ENCODE results near the gene MCAM. TPM values are rescaled to one million over a fixed set of nuclear protein-coding genes. Genes with fewer than 3 reads are reported as not detected.
A peak's percentile ranks its signal among the peaks of the same experiment; 100 is the strongest.

The MCAM gene
- total RNA-seq, 1 donor from 2014 or later, result 23.3 TPM

- peak overlapping the region; percentile 48 for H3K4me3 ChIP-seq
- H3K79me2 ChIP-seq (ENCODE audit: low read depth), result no peaks in the 10 kb centered on the region
- H3K9me3 ChIP-seq (ENCODE audit: low read depth), result no peaks in the 10 kb centered on the region
- DNase-seq (ENCODE audit: low spot score), result peak; percentile 71
- H3K4me2 ChIP-seq, result peak overlapping the region; percentile 89
- Mint-ChIP-seq H3K36me3 (no peaks in the 10 kb centered on the region), H3K27ac (peak overlapping the region; percentile 88), H3K9me3 (no peaks in the 10 kb centered on the region), H3K4me1 (peaks cover 47% of the 10 kb centered on the region), H3K4me3 (peak overlapping the region; percentile 69), H3K27me3 (ENCODE audit: insufficient read depth, low read depth) (peaks cover 14% of the 10 kb centered on the region)
- TF ChIP-seq EZH2phosphoT487 (IDR thresholded peaks at IDR 0.05), result no peak
- no peak for TF ChIP-seq EZH2 (IDR thresholded peaks at IDR 0.05)
- TF ChIP-seq CTCF (IDR thresholded peaks at IDR 0.05), result no peak
- H2AFZ ChIP-seq (replicated peaks), result peak overlapping the region; percentile 19
- H3K27me3 ChIP-seq, result peaks cover 18% of the 10 kb centered on the region
- H3K4me1 ChIP-seq, result peaks cover 51% of the 10 kb centered on the region
- peaks cover 53% of the 10 kb centered on the region for H3F3A ChIP-seq (ENCODE audit: low read depth)
- no peaks in the 10 kb centered on the region for H3K36me3 ChIP-seq
- H4K20me1 ChIP-seq (ENCODE audit: low read depth), result peaks cover 3% of the 10 kb centered on the region
- no peak overlapping the region for H3K9ac ChIP-seq
- no peak overlapping the region for H3K27ac ChIP-seq
Measured at GRCh38 chr11:119320776-119321524, 4.0 kb upstream of the MCAM start.

DNA sequence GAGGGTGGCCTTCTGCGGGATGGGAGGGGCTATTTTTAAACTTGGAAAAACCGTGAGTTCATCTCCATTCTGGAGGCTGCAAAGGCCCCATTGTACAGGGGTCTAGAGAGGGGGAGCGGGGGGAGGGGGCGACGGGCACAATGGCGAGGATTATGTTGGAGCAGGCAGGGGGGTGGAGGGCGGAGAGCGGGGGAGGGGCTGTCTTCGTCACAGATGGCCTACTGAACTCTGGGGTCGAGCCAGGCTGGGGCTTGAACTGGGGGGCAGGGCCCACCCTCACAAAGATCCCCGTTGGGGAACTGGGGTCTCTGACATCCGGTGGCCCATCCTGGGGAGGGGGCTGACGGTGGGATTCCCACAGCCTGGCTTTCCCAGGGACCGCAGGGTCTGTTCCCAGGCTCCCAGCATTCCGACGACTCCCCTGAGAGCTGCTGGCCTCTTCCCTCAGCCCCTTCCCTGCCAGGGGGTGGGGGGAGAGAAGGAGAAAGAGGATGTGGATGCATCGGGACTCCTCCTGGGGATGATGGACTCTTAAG, 3.4 kb upstream of the MCAM start:
- H3K79me2 ChIP-seq (ENCODE audit: low read depth), result no peaks in the 10 kb centered on the region
- no peak overlapping the region for H3K27ac ChIP-seq
- peak overlapping the region; percentile 69 for H3K4me3 Mint-ChIP-seq
- H4K20me1 ChIP-seq (ENCODE audit: low read depth), result peaks cover 6% of the 10 kb centered on the region
- no peaks in the 10 kb centered on the region for H3K36me3 ChIP-seq
- no peaks in the 10 kb centered on the region for H3K9me3 Mint-ChIP-seq
- no peaks in the 10 kb centered on the region for H3K36me3 Mint-ChIP-seq
- H3K27ac Mint-ChIP-seq, result peak overlapping the region; percentile 99
- no peaks in the 10 kb centered on the region for H3K9me3 ChIP-seq (ENCODE audit: low read depth)
- peak overlapping the region; percentile 48 for H3K4me3 ChIP-seq
- H3K4me1 ChIP-seq, result peaks cover 57% of the 10 kb centered on the region
- H3K4me2 ChIP-seq, result peak overlapping the region; percentile 89
- peaks cover 53% of the 10 kb centered on the region for H3F3A ChIP-seq (ENCODE audit: low read depth)
- peak; percentile 83 for DNase-seq (ENCODE audit: low spot score)
- H3K9ac ChIP-seq, result no peak overlapping the region
- H3K27me3 Mint-ChIP-seq (ENCODE audit: insufficient read depth, low read depth), result peaks cover 18% of the 10 kb centered on the region
- peaks cover 51% of the 10 kb centered on the region for H3K4me1 Mint-ChIP-seq
- peaks cover 25% of the 10 kb centered on the region for H3K27me3 ChIP-seq
- TF ChIP-seq EZH2 (IDR thresholded peaks at IDR 0.05) (no peak), EZH2phosphoT487 (IDR thresholded peaks at IDR 0.05) (no peak), CTCF (IDR thresholded peaks at IDR 0.05) (no peak)
- H2AFZ ChIP-seq (replicated peaks), result peak overlapping the region; percentile 19

GRCh38 chr11:119319700-119320239, 2.8 kb upstream of the MCAM start:
- Mint-ChIP-seq H3K27me3 (ENCODE audit: insufficient read depth, low read depth) (peaks cover 18% of the 10 kb centered on the region), H3K27ac (peak overlapping the region; percentile 99), H3K9me3 (no peaks in the 10 kb centered on the region), H3K4me3 (peak overlapping the region; percentile 68), H3K36me3 (no peaks in the 10 kb centered on the region), H3K4me1 (peaks cover 52% of the 10 kb centered on the region)
- Histone ChIP-seq H3K27ac (no peak overlapping the region), H3K27me3 (peaks cover 30% of the 10 kb centered on the region), H4K20me1 (ENCODE audit: low read depth) (peaks cover 6% of the 10 kb centered on the region), H3K4me2 (peak overlapping the region; percentile 89), H2AFZ (replicated peaks) (no peak overlapping the region), H3K79me2 (ENCODE audit: low read depth) (no peaks in the 10 kb centered on the region), H3K9ac (no peak overlapping the region), H3K4me1 (peaks cover 63% of the 10 kb centered on the region), H3K4me3 (no peak overlapping the region), H3F3A (ENCODE audit: low read depth) (peaks cover 53% of the 10 kb centered on the region), H3K36me3 (no peaks in the 10 kb centered on the region), H3K9me3 (ENCODE audit: low read depth) (no peaks in the 10 kb centered on the region)
- no peak for DNase-seq (ENCODE audit: low spot score)
- no peak for TF ChIP-seq CTCF (IDR thresholded peaks at IDR 0.05)
- TF ChIP-seq EZH2phosphoT487 (IDR thresholded peaks at IDR 0.05), result no peak
- no peak for TF ChIP-seq EZH2 (IDR thresholded peaks at IDR 0.05)

Measured in neural progenitor cell (in vitro differentiated cells).